ENCODE results near the gene HELB.
A peak's percentile ranks its signal among the peaks of the same experiment; 100 is the strongest.

Gene HELB

DNA sequence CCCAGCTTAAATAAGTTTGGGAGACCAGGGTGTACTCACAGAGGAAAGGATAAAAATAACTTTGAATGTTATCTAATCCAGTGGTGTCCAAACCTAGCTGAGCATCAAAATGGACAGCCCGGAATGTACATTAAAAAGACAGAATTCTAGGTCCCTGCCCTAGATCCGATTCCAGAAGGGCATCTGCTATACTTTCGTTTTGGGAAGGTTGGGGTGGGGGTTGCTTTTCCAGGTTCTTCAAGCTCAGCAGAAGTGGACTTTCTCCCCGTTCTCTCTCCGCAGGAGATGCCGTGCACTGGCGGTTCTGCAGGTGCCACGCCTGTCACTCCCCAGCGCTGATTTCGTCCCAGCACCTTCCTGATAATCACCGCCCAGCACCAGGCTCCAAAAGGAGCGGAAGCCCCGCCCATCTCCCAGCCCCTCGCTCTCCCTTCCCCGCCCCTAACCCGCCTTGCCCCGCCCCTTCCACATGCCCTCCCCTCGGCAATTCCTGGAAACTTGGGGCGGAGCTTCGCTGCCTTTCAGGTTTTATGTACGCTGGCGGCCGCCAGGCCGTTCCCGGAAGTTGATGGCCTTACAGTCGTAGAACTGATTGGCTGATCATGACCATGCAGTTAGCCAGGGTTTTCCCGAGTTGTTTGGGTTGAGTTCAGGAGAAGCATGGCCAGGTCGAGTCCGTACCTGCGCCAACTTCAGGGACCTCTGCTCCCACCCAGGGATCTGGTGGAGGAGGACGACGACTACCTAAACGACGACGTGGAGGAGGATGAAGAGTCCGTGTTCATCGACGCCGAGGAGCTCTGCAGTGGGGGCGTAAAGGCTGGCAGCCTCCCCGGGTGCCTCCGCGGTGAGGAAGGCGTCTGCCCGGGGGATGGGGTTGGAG lies at the start of gene HELB:
Gene HELB, plus strand, starts transcription at position 550 of the 883 bp plus-strand sequence. Its CDS starts 111 bp downstream, at position 661.
- DNase-seq (ENCODE audit: low spot score), result peak; percentile 96

DNA sequence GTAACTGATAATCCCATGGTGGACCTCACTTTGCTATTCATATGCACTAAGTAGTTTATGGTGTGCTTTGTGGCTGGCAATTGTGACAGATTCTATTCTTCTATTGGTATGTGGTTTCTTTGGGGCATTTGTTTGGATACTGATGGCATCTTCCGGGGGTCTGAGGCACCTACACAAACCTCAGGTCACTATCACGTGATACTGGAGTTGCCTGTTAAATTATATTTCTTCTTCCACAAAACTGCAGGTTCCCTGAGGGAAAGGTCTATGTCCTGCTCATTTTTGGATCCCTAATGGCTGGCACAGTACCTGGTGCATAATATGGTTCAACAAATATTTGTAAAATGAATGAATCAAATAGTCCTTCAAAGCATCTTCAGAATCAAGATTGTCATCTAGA lies 49.5 kb upstream of the HELB start:
- DNase-seq (ENCODE audit: low spot score), result no peak

DNA sequence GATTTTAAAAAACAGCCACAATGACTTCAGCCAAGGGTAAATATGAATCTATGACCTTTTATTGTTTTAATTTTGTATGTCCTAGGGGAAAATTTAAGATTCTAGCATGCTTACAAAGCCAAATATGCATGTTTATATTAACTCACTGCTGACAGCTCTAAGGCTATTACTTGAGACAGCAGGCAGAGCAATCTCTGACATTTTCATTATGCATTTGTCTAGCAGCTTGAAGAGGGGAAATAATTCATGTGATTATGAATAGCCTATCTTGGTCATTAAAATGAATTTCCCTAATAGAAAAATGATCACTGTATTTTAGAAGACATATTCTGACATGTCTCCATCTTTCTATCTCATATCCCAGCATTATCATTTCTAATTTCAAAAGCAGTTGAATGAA lies 46.6 kb upstream of the HELB start:
- DNase-seq (ENCODE audit: low spot score), result no peak

DNA sequence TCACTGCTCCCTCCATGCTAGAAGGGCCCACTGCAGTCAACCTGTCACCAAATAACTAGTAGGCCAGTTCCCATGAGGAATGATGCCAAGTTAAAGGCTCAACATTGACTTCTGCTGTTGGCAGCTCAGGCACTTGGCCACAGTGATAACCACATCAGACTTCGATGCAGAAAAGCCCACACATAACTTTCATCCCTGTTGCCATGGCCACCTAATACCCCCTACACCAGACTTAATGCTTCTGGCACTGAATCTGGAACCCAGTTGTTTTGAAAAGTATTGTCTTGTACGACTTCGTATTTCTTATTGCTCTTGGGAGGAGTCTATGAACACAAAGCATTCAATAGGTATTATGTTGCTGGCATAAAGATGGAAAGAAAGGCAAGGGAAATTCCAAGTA lies 44.3 kb upstream of the HELB start:
- DNase-seq (ENCODE audit: low spot score), result no peak

DNA sequence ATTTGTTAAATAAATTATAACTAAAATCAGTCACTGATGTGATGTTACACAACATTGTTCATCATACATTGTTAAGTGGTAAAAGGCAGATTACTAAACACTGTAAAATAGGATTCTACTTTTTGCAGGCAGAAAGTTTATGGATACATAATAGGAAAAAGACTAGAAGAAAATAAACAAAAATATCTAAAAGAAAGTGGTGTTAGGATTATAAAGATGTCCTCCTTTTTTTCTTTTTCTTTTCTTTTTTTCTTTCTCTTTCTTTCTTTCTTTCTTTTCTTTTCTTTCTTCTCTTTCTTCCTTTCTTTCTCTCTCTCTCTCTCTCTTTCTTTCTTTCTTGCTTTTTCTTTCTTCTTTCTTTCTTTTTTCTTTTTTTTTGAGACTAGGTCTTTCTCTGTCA lies 39.6 kb upstream of the HELB start:
- DNase-seq (ENCODE audit: low spot score), result no peak

DNA sequence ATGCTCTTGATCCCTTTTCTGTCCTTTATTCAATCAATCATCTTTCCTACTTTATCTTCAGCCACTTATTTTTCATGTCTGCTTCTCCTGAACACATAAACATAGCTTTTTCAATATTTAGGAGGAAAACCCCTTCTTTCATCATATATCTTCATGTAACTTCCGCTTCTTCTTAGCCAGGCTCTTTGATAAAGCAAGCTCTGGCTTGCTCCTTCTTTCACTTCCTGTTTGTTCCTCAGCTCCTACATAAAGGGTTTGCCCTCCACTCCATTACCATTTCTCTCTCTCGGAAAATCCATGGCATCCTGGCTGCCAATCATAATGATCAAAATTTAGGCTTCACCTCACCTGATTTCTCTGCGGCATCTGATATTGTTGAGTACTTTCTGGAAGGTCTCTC lies 33.7 kb upstream of the HELB start:
- no peak for DNase-seq (ENCODE audit: low spot score)

DNA sequence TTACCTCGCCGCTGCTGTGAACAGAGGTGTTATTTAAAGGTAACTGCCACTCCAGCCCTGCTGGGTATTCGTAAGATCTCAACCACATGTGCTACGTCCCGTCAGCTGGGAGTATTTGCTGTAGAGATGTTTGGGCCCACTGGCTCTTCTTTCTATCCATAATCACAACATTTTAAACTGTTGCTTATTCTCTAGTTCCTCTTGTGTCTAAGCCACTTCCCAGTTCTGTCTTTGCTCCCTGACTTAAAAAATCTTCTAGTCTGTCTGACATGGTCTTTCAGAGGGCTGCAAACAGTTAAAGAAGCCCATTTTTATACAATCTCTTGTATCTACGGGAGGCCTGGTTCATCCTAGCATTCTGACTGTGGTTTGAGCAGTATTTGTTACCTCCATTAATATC lies 33.2 kb upstream of the HELB start:
- DNase-seq (ENCODE audit: low spot score), result no peak

DNA sequence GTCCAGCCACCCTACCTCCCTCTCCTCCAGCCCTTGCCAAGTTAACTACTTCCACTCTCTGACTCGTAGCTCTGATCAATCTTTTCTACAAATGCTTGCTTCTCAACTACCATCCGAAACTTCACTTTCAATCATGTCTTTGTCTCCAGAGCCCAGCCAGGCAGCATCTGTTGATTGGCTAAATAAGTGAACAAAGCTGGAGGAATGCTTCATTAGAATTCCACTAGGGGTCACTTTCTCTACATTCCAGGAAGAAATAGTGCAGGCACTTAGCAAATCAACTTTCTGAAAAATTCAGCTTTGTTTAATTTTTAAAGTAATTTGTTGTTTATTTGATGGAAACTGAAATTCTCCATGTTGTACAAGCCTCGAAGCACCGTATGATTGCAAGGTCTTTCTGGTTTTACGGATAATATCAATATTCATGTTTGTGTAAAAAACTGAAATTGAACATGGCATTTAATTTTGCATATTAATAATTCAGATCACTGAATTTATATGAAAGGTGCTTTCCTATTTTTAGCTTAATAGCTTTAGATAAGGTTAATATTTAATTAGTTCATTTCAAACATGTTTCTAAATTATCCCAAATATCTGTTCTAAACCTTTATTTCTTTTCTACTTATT lies 32.4 kb upstream of the HELB start:
- peak; percentile 42 for DNase-seq (ENCODE audit: low spot score)

DNA sequence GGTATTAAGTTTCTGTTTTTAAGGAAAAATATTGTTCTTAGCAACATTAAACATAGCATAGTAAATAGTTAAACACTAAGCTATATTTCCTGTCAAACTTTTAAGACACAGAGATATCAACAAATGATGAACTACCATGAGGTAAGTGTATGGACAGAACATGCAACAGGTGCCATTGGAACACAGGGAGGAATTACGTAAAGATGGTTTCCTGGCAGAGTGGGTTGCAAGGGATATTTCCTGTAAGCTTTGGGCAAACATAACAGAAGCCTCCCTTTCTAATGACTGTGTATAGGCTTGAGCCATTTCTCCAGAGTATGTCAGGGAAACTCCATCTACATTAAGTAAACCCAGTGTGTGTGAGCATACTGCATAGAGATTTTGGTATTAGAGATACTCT lies 31.7 kb upstream of the HELB start:
- DNase-seq (ENCODE audit: low spot score), result no peak

DNA sequence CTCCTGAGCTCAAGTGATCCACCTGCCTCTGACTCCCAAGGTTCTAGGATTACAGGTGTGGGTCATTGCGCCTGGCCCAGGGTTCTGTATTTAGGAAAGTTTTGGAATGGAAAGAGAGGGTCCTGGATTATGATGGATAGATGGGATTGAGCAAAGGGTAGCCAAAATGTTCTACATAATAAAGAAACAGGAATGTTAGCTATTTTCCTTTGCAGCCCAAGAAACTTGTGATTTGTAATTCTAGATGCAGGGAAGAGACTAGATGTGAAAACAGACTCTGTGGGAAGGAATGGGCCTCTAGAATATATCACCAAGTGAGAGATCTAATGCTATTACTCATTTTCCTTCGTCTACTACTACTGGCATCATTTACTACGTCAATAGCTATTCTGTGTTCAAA lies 29.6 kb upstream of the HELB start:
- no peak for DNase-seq (ENCODE audit: low spot score)

DNA sequence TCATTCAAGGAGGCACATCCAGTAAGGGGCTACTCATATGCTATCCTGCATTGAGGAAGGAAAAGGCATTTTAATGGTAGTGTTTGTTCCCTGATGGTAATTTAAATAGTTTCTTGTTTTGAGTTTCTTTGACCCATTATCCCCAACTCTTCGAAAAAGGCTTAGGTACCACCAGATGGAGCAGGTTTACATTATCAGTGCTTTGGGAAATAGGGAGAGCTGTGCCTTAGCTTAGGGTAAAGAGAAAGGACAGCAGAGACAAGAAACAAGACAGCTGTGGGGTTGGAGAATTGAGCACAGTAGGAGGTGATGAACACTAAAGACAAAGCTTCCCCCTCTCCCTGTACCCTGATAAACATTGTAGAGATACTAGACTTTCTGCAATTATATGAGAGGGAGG lies 29.1 kb upstream of the HELB start:
- no peak for DNase-seq (ENCODE audit: low spot score)

DNA sequence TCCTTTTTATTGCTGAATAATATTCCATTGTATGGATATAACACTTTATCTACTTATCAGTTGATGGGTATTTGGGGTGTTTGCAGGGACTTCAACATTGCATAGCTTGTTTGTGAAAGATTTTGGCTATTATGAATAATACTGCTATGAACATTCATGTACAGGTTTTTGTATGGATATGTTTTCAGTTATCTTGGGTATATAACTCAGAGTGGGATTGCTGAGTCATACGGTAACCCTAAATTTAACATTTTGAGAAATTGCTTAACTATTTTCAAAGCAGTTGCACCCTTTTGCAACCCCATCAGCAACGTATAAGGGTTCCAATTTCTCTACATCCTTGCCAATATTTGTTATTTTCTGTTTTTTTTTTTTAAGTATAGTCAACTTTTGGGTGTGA lies 27.3 kb upstream of the HELB start:
- DNase-seq (ENCODE audit: low spot score), result no peak

DNA sequence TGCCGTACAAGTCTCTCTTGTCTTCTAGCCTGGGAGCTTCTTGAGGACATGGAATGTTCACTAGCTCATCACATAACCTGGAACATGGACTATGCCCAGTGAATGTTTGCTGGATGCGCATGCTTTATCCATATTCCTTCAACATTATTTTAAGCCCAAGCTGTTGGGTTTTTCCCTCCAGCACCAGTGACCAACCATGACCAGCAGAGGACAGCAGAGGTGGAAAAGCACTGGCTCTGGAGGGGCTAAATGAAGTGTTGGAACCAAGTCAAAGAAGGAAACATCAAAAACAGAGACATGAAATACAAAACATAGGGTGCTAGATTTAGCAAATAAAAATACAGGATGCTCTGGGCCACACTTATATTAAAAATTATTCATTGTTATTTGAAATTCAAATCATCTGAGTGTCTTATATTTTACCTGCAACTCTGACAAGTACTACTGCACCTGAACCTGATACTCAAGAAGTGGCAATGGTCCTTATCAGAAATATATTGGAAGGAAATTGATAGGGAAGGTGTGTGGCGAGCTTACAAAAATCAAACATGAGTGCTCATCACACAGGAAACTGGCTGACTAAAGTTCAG lies 23.1 kb upstream of the HELB start:
- no peak for DNase-seq (ENCODE audit: low spot score)

DNA sequence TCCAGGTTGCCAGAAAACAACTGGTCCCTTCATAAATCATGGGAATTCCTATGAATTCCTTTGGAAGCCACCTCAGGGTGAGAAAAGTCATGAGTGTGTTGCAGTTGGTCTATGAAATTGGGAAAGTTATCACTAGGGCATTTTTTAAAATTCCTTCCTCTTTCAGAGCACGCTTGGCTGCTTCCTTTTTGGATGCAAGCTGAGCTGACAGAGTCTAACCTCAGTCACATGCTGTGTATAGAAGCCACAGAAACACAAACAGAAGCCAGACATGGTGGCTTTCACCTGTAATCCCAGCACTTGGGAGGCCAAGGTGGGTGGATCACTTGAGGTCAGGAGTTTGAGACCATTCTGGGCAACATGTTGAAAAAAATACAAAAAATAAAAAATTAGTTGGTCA lies 21.7 kb upstream of the HELB start:
- DNase-seq (ENCODE audit: low spot score), result no peak

DNA sequence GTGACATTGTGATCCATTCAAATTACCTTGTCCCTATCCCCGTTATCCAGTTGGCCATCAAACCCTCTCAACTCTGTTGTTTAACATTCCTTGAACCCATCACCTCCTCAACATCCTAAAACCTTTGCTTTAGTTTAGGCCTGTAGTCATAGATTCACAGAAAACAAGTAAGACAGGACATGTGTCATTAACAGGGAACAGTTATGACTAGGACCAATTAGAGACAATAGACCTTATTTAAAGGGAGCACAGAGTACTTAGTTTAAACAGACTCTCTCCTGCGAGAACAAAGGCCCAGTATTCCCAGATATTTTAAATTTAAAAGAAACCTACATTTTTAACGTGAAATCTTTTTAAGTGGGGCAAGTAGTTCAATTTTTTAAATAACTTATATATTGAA lies 20.0 kb upstream of the HELB start:
- DNase-seq (ENCODE audit: low spot score), result no peak

DNA sequence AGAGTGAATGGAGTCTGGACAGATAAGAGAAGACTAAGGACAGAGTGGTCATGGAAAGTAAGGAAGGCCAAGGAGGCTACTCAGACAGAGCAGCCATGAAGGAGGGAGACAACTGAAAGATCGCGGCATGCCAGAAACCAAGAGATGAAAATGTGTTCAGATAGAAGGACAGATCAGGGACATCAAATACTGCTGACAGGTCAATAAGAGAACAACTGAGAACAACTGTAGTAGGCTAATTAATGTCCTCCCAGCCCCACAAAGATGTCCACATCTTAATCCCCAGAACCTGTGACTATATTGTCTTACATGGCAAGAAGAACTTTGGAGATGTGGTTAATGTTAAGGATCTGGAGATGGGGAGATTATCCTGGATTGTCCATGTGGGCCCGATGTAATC lies 15.0 kb upstream of the HELB start:
- no peak for DNase-seq (ENCODE audit: low spot score)

DNA sequence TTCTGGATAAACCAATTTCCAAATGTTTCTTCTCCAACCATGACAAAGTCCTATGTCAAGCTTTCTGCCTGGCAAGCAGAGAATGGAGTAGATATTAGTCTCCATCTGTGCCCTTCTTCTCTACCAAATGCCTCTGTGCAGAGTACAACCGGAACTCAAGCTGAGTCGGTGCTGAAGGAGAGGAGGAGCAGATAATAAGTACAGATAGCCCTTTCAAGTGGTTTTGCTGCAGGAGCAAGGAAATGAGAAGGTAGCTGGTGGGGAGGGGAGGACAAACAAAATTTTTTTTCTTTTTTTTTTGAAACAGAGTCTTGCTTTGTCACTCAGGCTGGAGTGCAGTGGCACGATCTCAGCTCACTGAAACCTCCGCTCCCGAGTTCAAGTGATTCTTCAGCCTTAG lies 14.2 kb upstream of the HELB start:
- no peak for DNase-seq (ENCODE audit: low spot score)

DNA sequence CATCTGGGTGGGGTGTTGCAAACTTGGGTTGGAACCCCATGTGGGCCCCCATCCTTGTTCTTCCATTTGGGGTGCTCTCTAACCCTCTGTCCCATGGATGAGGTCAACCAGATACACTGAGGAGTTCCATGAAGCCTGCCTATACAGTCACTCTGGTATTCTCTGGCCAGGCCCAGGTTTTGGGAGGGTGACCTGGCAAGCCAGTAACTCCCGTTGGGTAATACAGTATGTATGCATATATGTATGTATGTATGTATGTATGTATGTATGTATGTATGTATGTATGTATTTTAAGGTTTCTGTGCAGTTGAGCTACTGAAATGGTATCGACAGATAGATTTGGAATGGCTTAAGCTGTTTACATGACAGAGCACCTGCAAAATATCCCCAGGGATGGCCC lies 12.8 kb upstream of the HELB start:
- DNase-seq (ENCODE audit: low spot score), result no peak

DNA sequence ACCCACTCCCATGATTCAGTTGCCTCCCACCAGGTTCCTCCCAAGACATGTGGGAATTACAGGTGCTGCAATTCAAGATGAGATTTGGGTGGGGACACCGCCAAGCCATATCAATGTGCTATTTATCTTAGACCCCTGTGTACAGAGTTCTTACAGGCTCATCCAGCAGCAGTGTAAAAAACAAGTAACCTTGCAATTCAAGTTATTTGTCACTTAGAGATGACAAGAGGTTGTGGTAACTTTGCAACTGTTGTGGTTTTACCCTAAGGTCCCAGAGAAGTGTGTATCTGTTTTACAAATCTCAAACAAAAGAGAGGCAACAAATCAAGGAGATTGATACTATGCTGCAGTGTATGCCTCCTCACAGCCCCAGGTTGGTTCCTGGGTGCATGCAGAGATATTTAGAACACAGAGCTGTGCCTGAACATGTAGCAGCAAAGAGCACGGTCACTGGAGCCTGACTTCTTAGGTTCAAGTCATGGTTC lies 11.5 kb upstream of the HELB start:
- DNase-seq (ENCODE audit: low spot score), result no peak

DNA sequence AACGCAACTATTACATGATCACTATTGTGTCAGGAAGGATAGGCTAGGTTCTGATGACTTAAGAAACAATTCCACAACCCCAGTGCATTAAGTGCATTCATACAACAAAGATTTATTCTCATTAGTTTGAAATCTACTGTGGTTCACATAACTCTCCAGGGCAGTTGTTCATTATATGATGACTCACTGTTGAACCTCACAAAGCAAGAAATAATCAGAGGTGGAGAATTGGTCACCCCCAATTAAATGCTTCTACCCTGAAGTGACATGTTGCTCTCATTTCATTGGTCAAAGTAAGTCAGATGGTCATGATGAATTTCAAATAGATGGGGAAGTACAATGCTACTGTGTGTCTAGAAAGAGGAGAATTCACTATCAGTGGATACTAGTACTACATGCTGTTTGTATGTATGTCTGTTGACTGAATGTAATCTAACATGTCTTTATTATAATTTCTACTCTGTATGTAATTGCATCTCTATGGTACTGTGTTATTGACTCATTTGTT lies 6.1 kb upstream of the HELB start:
- no peak for DNase-seq (ENCODE audit: low spot score)

DNA sequence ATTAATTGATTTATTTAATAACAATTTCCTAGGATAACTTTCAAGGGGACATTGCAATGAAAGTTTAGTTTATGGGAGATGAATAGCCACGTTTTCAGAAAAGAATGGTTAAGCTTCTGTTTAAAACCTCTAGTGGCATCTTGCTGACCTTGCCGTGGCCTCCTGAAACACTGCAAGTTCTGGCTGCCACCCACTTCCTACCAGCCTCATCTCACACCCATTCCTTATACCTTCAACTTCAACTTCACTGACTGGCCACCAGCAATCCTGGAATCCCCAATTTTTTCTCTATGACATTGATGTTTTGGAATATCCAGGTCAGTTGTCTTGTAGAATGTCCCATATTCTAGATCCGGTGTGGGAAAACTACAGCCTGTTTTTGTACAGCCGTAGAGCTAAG lies 5.2 kb upstream of the HELB start:
- no peak for DNase-seq (ENCODE audit: low spot score)

DNA sequence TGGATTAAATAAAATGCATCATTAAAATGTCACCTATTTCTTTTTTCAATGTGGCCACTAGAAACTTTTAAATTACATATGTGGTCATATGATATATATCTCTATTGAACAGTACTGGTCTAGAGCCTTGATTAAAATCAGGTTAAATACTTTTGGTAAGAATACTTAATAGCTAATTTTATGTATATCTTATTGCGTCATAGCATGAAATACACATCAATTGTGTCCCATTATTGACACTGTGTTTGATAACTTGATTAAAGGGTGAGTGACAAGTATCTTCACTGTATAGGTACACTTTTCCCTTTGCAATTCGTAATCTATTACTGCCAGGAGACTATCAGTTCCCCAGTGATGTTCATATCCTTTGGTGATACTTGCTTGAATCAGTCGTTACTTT lies 4.4 kb upstream of the HELB start:
- DNase-seq (ENCODE audit: low spot score), result no peak

DNA sequence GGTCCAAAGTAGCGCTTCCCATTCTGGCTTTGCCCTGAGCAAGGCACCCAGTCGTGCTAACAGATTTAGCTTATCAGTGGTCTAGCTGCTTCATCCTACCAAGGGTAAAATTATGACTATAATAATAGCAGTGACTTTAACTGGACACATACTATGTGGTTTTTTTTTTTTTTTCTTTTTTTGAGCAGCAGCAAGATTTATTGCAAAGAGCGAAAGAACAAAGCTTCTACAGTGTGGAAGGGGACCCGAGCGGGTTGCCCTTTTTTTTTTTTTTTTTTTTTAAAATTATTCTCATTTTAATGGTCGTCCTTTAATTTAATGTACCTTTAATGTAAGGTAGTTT lies 505 bp downstream of the HELB start:
- no peak for DNase-seq (ENCODE audit: low spot score)

Measured in hematopoietic multipotent progenitor cell treated with erythropoietin and hydrocortisone succinate and interleukin-3 and kit ligand, for 17 days (in vitro differentiated cells).